HG03196 (cell line): Measurements from ENCODE around the gene CWC25.
A peak's percentile ranks its signal among the peaks of the same experiment; 100 is the strongest.

Experiments
- ATAC-seq: cut with Tn5 transposase; IDR thresholded peaks from one replicate; pipeline ENCODE4 v1.9.1; 2021; ENCODE audit not compliant: unreplicated experiment

CWC25 gene

GRCh38 chr17:38853292-38854219 lies 28.4 kb upstream of the CWC25 start, which contains the start of gene RPL23:
RPL23 (minus strand) TSS chr17:38853721; CDS start chr17:38853710, 11 bp downstream.
- ATAC-seq: peak; percentile 86

GRCh38 chr17:38852771-38853291 lies 27.7 kb upstream of the CWC25 start:
- ATAC-seq: peak; percentile 3

- ATAC-seq: no peak
These were observed 26.3 kb upstream of the CWC25 start for GRCh38 chr17:38851434-38851833.

GRCh38 chr17:38850374-38850773 lies 25.3 kb upstream of the CWC25 start:
- ATAC-seq: no peak

- ATAC-seq: no peak
These were observed 24.0 kb upstream of the CWC25 start for GRCh38 chr17:38848939-38849605.

- ATAC-seq: no peak
These were observed 23.4 kb upstream of the CWC25 start for GRCh38 chr17:38848557-38848891.

- ATAC-seq: no peak
These were observed 19.2 kb upstream of the CWC25 start for GRCh38 chr17:38844261-38844757.

- no peak for ATAC-seq
These were observed 684 bp upstream of the CWC25 start for GRCh38 chr17:38825762-38826247.

- no peak for ATAC-seq
These were observed 9.4 kb downstream of the CWC25 start for GRCh38 chr17:38815576-38816193.

- ATAC-seq: no peak
These were observed 15.3 kb downstream of the CWC25 start for GRCh38 chr17:38809828-38810227.

- ATAC-seq: no peak
These were observed 24.8 kb downstream of the CWC25 start for GRCh38 chr17:38800237-38800760.

GRCh38 chr17:38799501-38800236 lies 25.5 kb downstream of the CWC25 start, which contains the start of gene PIP4K2B:
PIP4K2B (minus strand) TSS chr17:38799556; CDS start chr17:38799424, 132 bp downstream.
- peak; percentile 77 for ATAC-seq

- peak; percentile 16 for ATAC-seq
These were observed 26.3 kb downstream of the CWC25 start for GRCh38 chr17:38798614-38799500.

- no peak for ATAC-seq
These were observed 27.3 kb downstream of the CWC25 start for GRCh38 chr17:38797828-38798227.

GRCh38 chr17:38797158-38797490 lies 28.0 kb downstream of the CWC25 start:
- no peak for ATAC-seq

- no peak for ATAC-seq
These were observed 28.5 kb downstream of the CWC25 start for GRCh38 chr17:38796451-38797157.

GRCh38 chr17:38794221-38794620 lies 30.9 kb downstream of the CWC25 start:
- no peak for ATAC-seq

GRCh38 chr17:38791162-38791561 lies 34.0 kb downstream of the CWC25 start:
- ATAC-seq: no peak
